Measurements from ENCODE around the gene AFMID. TPM values are rescaled to one million over a fixed set of nuclear protein-coding genes. Genes with fewer than 3 reads are reported as not detected.

Gene AFMID
- total RNA-seq, 1 donor from 2014 or later = 47.6 TPM

DNA sequence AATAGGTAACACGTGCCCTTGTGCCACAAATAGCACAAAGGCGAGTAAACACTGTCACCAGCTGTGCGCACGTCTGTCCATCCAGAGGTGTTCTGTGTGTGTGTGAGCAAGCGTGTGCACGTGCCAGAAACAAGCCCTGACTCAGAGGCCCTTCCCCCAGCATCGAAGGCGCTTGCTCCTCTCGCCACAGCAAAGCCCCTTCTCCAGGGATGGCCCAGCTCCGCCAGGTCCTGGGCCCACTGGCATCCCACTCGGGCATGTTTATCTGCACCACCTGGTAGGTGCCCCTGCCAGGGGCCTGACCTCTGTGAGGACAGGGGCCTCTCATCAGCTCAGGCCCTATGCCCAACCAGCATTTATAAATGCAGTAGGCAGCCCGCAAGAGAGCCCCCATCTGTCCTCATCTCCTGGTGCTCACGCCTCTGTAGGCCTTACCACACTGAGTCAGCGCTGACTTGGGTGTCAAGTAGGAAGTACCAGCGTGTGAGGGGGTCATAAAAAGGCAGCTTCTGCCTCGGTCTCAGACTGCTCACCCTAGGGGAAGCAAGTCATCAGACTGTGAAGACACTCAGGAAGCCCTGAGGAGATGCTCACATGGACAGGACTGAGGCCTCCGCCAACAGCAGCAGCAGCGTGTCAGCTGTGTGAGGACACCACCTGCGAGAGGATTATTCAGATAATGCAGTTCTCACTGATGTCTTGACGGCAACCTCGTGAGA lies 55.0 kb downstream of the AFMID start:
- TF ChIP-seq CTCF (IDR thresholded peaks at IDR 0.05) = no peak
- TF ChIP-seq POLR2AphosphoS5 (IDR thresholded peaks at IDR 0.05; ENCODE audit: insufficient read depth in 1 of 2, low read depth in 1 of 2) = no peak
- TF ChIP-seq POLR2A (IDR thresholded peaks at IDR 0.05) = no peak
- H3K9me3 ChIP-seq = no peaks in the 10 kb centered on the region
- H3K4me1 ChIP-seq = no peaks in the 10 kb centered on the region
- DNase-seq (ENCODE audit: extremely low spot score in 2 of 2) = no peak
- no peaks in the 10 kb centered on the region for H3K27me3 ChIP-seq
- H3K4me3 ChIP-seq = no peak overlapping the region
- H3K36me3 ChIP-seq = no peaks in the 10 kb centered on the region
- intact Hi-C loops (cut with DNase I) = no loop called here
- H3K27ac ChIP-seq = no peak overlapping the region

- Histone ChIP-seq H3K9me3 (no peaks in the 10 kb centered on the region), H3K27ac (no peak overlapping the region), H3K4me3 (no peak overlapping the region), H3K36me3 (no peaks in the 10 kb centered on the region), H3K27me3 (no peaks in the 10 kb centered on the region), H3K4me1 (peaks cover 16% of the 10 kb centered on the region)
- TF ChIP-seq POLR2A (IDR thresholded peaks at IDR 0.05) = no peak
- no peak for TF ChIP-seq POLR2AphosphoS5 (IDR thresholded peaks at IDR 0.05; ENCODE audit: insufficient read depth in 1 of 2, low read depth in 1 of 2)
- TF ChIP-seq CTCF (IDR thresholded peaks at IDR 0.05) = no peak
- no peak for DNase-seq (ENCODE audit: extremely low spot score in 2 of 2)
- intact Hi-C loops (cut with DNase I) = no loop called here
These were observed 60.1 kb downstream of the AFMID start for GRCh38 chr17:78247304-78247703.

DNA sequence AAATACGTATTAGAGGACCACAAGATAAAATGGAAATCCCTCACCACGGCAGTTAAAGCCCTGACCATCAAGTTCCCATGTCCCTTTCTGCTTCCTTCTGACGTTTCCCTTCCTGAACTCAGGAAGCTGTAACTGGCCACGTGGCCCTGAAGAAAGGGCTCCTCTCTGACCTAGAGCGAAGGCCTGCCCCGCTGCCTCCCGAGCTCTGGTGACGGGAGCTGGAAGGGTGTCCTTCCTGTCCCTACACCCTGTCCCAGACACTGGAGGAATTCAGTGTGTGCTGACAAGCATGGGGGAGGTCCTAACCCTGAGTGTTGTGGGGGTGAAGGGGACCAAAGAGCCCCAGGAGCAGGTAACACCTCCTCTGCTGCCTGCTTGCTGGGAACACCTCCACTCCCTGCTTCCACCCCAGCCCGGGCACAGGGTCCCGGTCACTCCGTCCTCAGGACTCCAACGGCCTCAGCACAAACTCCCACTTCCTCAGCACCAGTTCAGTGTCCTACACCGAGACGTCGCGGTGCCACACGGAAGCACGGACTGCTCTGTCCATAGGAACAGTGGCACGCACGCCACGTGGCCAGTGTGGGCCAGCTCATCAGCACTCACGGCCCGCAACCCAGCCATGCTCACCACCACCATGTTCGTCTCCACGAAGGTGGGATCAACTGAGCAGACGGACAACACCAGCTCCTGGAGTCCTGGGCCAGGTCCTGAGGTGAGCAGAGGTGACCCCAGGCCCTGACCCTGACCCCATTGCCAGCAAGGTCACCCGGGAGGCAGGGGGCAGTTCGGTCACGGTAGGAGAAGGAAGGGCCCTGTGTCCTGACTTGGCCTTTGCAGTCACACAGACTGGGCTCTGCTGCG lies 61.1 kb downstream of the AFMID start:
- Histone ChIP-seq H3K9me3 (no peaks in the 10 kb centered on the region), H3K27ac (no peak overlapping the region), H3K36me3 (no peaks in the 10 kb centered on the region), H3K4me1 (peaks cover 16% of the 10 kb centered on the region), H3K4me3 (no peak overlapping the region), H3K27me3 (no peaks in the 10 kb centered on the region)
- TF ChIP-seq POLR2A (IDR thresholded peaks at IDR 0.05) = no peak
- TF ChIP-seq POLR2AphosphoS5 (IDR thresholded peaks at IDR 0.05; ENCODE audit: insufficient read depth in 1 of 2, low read depth in 1 of 2) = peak in 1 of 2 donors; percentile 29
- no peak for TF ChIP-seq CTCF (IDR thresholded peaks at IDR 0.05)
- DNase-seq (ENCODE audit: extremely low spot score in 2 of 2) = no peak
- intact Hi-C loops (cut with DNase I) = no loop called here

DNA sequence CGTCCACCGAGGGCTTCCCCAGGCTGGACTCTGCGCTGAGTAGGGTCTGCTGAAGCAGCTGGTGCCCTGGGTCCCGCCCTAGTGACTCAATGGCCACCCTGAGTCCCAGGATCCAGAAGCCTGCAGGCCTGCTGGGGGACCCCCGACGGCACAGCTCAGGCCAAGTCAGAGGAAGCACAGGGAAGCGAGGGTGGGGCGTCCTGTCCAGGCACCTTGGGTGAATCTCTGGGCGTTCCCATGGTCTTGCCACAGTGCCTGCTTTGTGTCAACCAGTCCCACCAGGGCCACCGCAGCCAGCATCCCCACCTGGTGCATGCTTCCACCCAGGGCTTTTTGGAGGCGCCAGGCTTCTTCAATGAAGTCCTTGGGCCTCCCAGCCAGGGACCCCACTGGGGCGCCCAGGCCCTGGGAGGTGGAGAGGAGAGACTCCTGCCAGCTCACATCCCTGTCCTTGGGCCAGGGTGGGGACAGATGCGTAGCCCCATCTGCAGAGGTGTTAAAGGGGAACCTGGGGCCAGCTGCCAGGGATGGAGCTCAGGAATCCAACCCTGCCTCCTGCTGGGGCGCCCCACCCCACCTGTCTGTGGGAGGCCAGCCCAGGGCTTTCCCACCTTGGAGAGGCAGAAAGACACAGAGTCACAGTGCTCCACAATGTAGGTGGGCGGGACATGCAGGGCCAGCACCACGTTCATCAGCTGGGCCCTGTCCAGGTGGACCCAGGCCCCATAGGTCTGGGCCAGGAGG lies 62.1 kb downstream of the AFMID start:
- Histone ChIP-seq H3K27me3 (no peaks in the 10 kb centered on the region), H3K27ac (no peak overlapping the region), H3K36me3 (no peaks in the 10 kb centered on the region), H3K4me3 (no peak overlapping the region), H3K9me3 (no peaks in the 10 kb centered on the region), H3K4me1 (peaks cover 25% of the 10 kb centered on the region)
- TF ChIP-seq POLR2AphosphoS5 (IDR thresholded peaks at IDR 0.05; ENCODE audit: insufficient read depth in 1 of 2, low read depth in 1 of 2) = no peak
- no peak for TF ChIP-seq POLR2A (IDR thresholded peaks at IDR 0.05)
- no peak for TF ChIP-seq CTCF (IDR thresholded peaks at IDR 0.05)
- DNase-seq (ENCODE audit: extremely low spot score in 2 of 2) = no peak
- intact Hi-C loops (cut with DNase I) = no loop called here
